Activated naive CD4-positive, alpha-beta T cell treated with anti-CD3 and anti-CD28 coated beads, Interleukin-2, amount 10 ng/mL, durations not matched to agents 7 days and 5 days (primary cell): ENCODE data around the gene TRMT44.

Experiments used
- CTCF ChIA-PET: fragments of 350-600 bp; sonication (Branson Sonifier 250); formaldehyde crosslinking; loops from one replicate; lab custom pipeline; 2021; ENCODE audit warnings: antibody characterized with exemption; lab: Charles Lee
- DNase-seq: peaks from one replicate; pipeline ENCODE4 v3.0.0-alpha.2; 2020
- H3K27ac Mint-ChIP-seq: one replicate; pipeline ENCODE4 v1.8.0; 2021; ENCODE audit warnings: mild to moderate bottlenecking, moderate library complexity, mixed read lengths
- H3K27me3 Mint-ChIP-seq: one replicate; pipeline ENCODE4 v1.8.0; 2021; ENCODE audit warnings: mild to moderate bottlenecking, mixed read lengths
- H3K36me3 Mint-ChIP-seq: one replicate; pipeline ENCODE4 v1.8.0; 2021; ENCODE audit warnings: mixed read lengths
- H3K4me1 Mint-ChIP-seq: one replicate; pipeline ENCODE4 v1.8.0; 2021; ENCODE audit warnings: mixed read lengths
- H3K4me3 Mint-ChIP-seq: one replicate; pipeline ENCODE4 v1.8.0; 2021; ENCODE audit warnings: mild to moderate bottlenecking, moderate library complexity, mixed read lengths
- H3K9me3 Mint-ChIP-seq: one replicate; pipeline ENCODE4 v1.8.0; 2021; ENCODE audit warnings: mixed read lengths

TRMT44 gene

DNA sequence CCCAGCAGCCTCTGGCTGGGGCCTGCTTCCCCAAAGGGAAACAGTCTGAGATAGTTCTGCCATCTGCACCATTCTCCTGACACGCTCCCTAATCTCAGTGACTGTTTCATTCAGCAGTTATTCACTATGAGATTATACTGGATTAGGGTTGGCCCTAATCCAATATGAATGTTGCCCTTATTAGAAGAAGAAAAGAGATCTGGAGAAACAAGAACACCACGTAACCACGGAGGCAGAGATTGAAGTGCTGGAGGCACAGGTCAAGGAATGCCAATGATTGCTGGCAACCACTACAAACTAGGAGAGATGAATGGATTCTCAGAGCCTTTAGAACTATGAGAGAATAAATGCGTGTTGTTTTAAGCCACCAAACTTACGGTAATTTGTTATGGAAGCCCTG is 7.4 kb upstream of the TRMT44 start:
- Mint-ChIP-seq H3K27ac (no peak overlapping the region), H3K9me3 (no peaks in the 10 kb centered on the region), H3K4me3 (no peak overlapping the region), H3K4me1 (peaks cover 38% of the 10 kb centered on the region), H3K27me3 (peaks cover 4% of the 10 kb centered on the region), H3K36me3 (peaks cover 14% of the 10 kb centered on the region)
- DNase-seq, result no peak
- CTCF ChIA-PET, result no interaction called here

DNA sequence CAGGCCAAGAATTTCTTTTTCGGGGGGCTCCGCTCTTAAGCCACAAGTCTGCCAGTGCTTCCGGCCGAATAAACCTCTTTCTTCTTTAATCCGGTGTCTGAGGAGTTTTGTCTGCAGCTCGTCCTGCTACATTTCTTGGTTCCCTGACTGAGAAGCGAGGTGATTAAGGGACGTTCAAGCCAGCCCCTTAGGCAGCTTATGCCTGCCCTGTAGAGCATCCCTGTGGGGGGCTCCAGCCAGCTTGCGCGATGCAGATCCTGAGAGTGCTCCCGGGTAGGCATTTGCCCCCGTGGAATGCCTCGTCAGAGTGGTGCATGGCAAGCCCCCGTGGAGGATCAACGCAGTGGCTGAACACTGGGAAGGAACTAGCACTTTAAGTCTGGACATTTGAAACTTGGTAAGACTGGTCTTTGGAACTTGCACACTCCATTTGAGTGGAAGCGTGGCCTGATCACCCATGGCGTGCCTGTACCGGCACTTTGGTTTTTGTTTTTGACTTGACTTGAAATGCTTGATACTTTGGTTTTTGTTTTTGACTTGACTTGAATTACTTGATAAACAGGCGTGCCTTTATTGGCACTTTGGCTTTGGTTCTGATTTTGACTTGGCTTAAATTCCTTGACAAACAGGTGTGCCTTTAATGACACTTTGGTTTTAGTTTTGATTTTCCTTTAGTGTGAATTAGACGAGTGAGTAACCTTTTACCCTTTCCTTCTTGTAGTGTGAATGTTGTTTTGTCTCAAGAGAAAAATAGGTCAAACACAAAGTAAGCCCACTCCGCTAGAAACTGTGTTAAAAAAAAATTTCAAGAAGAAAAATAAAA is 6.1 kb upstream of the TRMT44 start:
- no peak for DNase-seq
- peaks cover 17% of the 10 kb centered on the region for H3K36me3 Mint-ChIP-seq
- H3K27me3 Mint-ChIP-seq, result no peaks in the 10 kb centered on the region
- CTCF ChIA-PET, result no interaction called here
- peaks cover 2% of the 10 kb centered on the region for H3K9me3 Mint-ChIP-seq
- peaks cover 41% of the 10 kb centered on the region for H3K4me1 Mint-ChIP-seq
- H3K4me3 Mint-ChIP-seq, result no peak overlapping the region
- H3K27ac Mint-ChIP-seq, result peak overlapping the region; percentile 87

DNA sequence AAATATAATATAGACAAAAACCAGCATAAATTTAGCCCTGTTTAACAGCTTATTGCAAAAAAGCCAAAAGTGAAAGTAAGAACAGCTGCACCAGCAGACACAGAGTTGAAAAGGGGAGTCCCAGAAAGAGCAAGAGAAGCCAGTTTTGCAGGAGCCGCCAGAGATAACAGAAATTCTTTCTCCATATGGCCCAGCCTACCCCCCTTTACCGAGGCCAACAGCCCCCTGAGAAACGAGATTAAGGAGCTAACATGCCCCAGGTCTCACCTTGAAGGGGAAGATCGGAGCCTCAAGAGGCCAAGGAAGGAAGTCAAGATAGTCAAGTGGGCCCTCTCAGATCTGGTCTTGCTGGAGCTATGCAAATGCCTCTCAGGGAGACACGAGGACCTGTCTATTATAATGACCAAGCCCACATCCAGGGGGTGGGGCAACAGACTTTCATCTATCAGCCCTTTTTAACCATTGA is 4.9 kb upstream of the TRMT44 start:
- Mint-ChIP-seq H3K27ac (peak overlapping the region; percentile 87), H3K4me3 (peak overlapping the region; percentile 69), H3K27me3 (peaks cover 3% of the 10 kb centered on the region), H3K36me3 (peaks cover 21% of the 10 kb centered on the region), H3K9me3 (peaks cover 5% of the 10 kb centered on the region), H3K4me1 (peaks cover 53% of the 10 kb centered on the region)
- peak; percentile 65 for DNase-seq
- CTCF ChIA-PET, result interaction anchor here (1.3 kb wide), 2 partner anchors 15 to 33 kb away, joined by 3 read pairs; no protein-coding TSS in a partner anchor

DNA sequence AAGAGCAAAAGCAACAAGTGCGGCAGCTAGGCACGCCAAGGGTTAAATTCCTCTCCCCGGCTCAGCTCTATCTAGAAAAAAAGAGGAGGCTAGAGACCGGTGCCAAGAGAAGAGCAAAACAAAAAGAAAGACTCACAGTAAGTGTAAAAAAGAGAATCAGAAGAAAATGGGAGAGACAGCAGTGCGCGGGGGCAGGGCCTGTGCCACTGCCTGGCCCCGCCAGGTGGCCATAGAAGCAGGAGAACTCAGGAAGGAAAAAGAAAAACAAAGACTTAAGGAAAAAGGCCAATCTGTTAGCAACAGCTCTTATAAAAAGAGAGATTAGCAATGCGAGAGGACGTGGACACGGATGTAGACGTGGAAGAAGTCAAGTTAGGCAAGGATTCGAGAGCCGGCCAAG is 3.3 kb upstream of the TRMT44 start:
- no peak overlapping the region for H3K4me3 Mint-ChIP-seq
- no peak for DNase-seq
- H3K27me3 Mint-ChIP-seq, result peaks cover 4% of the 10 kb centered on the region
- H3K9me3 Mint-ChIP-seq, result peaks cover 5% of the 10 kb centered on the region
- H3K36me3 Mint-ChIP-seq, result peaks cover 21% of the 10 kb centered on the region
- H3K27ac Mint-ChIP-seq, result peak overlapping the region; percentile 30
- H3K4me1 Mint-ChIP-seq, result peaks cover 65% of the 10 kb centered on the region
- CTCF ChIA-PET, result no interaction called here

- DNase-seq, result no peak
- Mint-ChIP-seq H3K36me3 (peaks cover 19% of the 10 kb centered on the region), H3K9me3 (peaks cover 5% of the 10 kb centered on the region), H3K4me3 (peak overlapping the region; percentile 66), H3K27me3 (peaks cover 4% of the 10 kb centered on the region), H3K4me1 (peaks cover 77% of the 10 kb centered on the region), H3K27ac (no peak overlapping the region)
- CTCF ChIA-PET, result no interaction called here
Observed at GRCh38 chr4:8438743-8439142, 1.8 kb upstream of the TRMT44 start.

GRCh38 chr4:8439168-8439567 is 1.4 kb upstream of the TRMT44 start:
- Mint-ChIP-seq H3K9me3 (peaks cover 5% of the 10 kb centered on the region), H3K27ac (peak overlapping the region; percentile 21), H3K4me3 (peak overlapping the region; percentile 66), H3K4me1 (peaks cover 81% of the 10 kb centered on the region), H3K36me3 (peaks cover 19% of the 10 kb centered on the region), H3K27me3 (peaks cover 4% of the 10 kb centered on the region)
- DNase-seq, result no peak
- CTCF ChIA-PET, result no interaction called here

- CTCF ChIA-PET, result interaction anchor here (1.1 kb wide), 1 partner anchor 11 kb away, joined by 3 read pairs; no protein-coding TSS in a partner anchor
- peaks cover 5% of the 10 kb centered on the region for H3K9me3 Mint-ChIP-seq
- H3K27me3 Mint-ChIP-seq, result peaks cover 4% of the 10 kb centered on the region
- H3K4me3 Mint-ChIP-seq, result peak overlapping the region; percentile 90
- H3K4me1 Mint-ChIP-seq, result peaks cover 76% of the 10 kb centered on the region
- peak overlapping the region; percentile 95 for H3K27ac Mint-ChIP-seq
- peaks cover 19% of the 10 kb centered on the region for H3K36me3 Mint-ChIP-seq
- peak; percentile 45 for DNase-seq
Observed at GRCh38 chr4:8439914-8440491, 574 bp upstream of the TRMT44 start.

DNA sequence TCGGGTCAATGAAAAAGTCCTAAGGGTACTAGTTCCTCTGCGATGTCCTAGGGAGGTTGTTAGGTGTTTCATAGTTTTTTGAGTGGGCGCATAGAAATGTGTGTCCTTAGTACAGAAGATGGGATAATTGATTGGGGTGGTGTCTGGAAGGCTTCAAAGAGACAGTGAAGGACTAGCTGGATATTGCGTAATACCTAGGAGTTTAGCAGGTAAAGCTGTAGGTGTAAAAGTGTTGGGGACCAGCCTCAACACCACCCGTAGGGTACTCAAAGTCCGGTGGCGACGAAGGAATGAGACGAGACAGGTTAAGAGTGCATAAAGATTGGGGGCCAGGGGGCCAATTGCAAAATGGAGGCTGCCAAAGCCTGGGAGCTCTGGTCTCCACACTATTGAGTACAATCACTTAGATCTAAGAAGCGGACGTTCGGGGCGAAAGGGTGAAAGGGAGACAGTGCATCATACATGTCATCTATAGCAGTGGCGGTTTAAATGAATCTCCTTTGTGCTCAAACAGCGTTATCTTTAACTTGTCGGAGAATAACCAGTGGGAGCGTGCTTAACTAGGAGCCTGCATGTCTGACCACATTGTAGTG is 1.0 kb downstream of the TRMT44 start:
- peaks cover 5% of the 10 kb centered on the region for H3K9me3 Mint-ChIP-seq

GRCh38 chr4:8442596-8443358 is 2.2 kb downstream of the TRMT44 start:
- Mint-ChIP-seq H3K36me3 (peaks cover 10% of the 10 kb centered on the region), H3K27ac (peak overlapping the region; percentile 16), H3K4me3 (peak overlapping the region; percentile 68), H3K27me3 (peaks cover 4% of the 10 kb centered on the region), H3K9me3 (peaks cover 5% of the 10 kb centered on the region), H3K4me1 (peaks cover 57% of the 10 kb centered on the region)
- CTCF ChIA-PET, result no interaction called here
- DNase-seq, result no peak

More for the DNA sequence above, 1.0 kb downstream of the TRMT44 start:
- H3K27me3 Mint-ChIP-seq, result peaks cover 4% of the 10 kb centered on the region
- peak overlapping the region; percentile 68 for H3K4me3 Mint-ChIP-seq
- H3K27ac Mint-ChIP-seq, result peak overlapping the region; percentile 61
- peaks cover 17% of the 10 kb centered on the region for H3K36me3 Mint-ChIP-seq
- CTCF ChIA-PET, result interaction anchor here (0.7 to 1.2 kb wide), 2 partner anchors 26 to 195 kb away, joined by 3 to 7 read pairs; no protein-coding TSS in a partner anchor
- no peak for DNase-seq
- peaks cover 66% of the 10 kb centered on the region for H3K4me1 Mint-ChIP-seq

DNA sequence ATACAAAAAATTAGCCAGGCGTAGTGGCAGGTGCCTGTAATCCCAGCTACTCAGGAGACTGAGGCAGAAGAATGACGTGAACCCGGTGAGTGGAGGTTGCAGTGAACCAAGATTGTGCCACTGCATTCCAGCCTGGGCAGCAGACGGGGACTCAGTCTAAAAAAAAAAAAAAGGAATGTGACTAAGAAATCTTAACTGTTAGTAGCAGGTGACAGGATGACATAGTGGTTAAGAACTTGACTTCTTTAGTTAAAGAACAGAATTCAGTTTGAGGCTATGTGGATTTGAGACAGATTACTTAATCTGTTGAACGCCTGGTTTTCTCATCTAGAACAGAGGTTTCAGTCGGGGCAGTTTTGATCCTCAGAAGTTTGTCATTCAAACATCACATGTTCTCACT is 3.2 kb downstream of the TRMT44 start:
- H3K36me3 Mint-ChIP-seq, result peaks cover 7% of the 10 kb centered on the region
- H3K9me3 Mint-ChIP-seq, result peaks cover 5% of the 10 kb centered on the region
- CTCF ChIA-PET, result no interaction called here
- H3K4me1 Mint-ChIP-seq, result peaks cover 49% of the 10 kb centered on the region
- DNase-seq, result no peak
- no peak overlapping the region for H3K27ac Mint-ChIP-seq
- H3K27me3 Mint-ChIP-seq, result peaks cover 4% of the 10 kb centered on the region
- no peak overlapping the region for H3K4me3 Mint-ChIP-seq

- Mint-ChIP-seq H3K27me3 (no peaks in the 10 kb centered on the region), H3K36me3 (no peaks in the 10 kb centered on the region), H3K27ac (no peak overlapping the region), H3K4me3 (no peak overlapping the region), H3K4me1 (peaks cover 32% of the 10 kb centered on the region), H3K9me3 (no peaks in the 10 kb centered on the region)
- CTCF ChIA-PET, result no interaction called here
- DNase-seq, result no peak
Observed at GRCh38 chr4:8446122-8446521, 5.5 kb downstream of the TRMT44 start.

DNA sequence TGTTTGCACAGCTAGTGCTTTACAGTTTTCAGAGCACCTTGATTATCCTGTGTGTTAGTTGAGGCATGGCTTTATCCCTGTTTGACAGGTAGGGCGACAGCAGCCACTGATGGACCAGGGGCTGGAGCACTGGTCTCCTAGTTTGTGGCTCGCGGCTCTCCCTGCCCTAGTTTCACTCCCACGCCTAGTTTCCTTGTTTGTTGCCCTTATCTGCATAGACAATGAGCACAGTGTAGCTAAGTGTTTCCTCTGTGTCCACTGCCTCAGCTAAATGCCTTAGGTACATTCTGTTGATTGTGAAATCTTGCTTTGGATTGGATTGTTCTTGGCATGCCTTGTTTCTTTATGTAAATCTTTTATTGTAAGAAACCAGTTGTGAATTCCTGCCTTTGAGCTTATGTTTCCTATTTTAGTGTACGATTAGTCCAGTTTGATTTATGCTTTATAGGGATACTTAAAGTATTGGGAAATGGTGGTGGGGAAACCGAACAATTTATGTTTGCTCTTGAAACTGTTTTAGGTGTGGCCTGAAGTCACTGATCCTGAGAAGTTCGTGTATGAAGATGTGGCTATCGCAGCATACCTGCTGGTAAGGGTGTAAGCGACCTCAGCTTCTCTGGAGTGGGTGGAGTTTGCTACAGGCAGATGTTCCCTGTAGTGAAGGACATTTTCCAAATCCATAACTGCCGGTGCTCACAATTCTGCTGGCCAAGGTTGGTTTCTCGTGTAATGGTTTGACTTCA is 11.0 kb downstream of the TRMT44 start:
- no peak overlapping the region for H3K4me3 Mint-ChIP-seq
- DNase-seq, result no peak
- CTCF ChIA-PET, result interaction anchor here (1.1 kb wide), 1 partner anchor 16 kb away, joined by 3 read pairs; no protein-coding TSS in a partner anchor
- no peak overlapping the region for H3K27ac Mint-ChIP-seq
- H3K9me3 Mint-ChIP-seq, result no peaks in the 10 kb centered on the region
- H3K4me1 Mint-ChIP-seq, result no peaks in the 10 kb centered on the region
- no peaks in the 10 kb centered on the region for H3K27me3 Mint-ChIP-seq
- peaks cover 21% of the 10 kb centered on the region for H3K36me3 Mint-ChIP-seq

DNA sequence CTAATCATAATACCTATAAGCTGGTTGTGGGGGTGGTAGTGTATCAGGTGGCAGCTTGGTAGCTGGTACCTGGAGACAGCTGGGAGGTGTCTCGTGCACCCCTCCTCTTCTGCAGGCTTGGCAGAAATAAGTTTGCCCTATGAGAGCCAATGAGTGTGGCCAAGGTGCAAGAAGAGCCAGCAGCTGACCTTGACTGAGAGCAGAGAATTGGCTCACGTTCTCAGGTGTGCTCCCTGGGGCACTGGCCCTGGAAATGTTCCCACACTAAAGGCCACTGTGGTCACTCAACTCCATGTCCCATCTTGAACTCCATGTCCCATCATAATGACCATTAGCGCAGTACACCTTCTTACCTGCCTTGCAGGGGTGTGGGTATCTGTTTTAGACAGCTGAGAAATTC is 13.4 kb downstream of the TRMT44 start:
- H3K27ac Mint-ChIP-seq, result no peak overlapping the region
- no peak overlapping the region for H3K4me3 Mint-ChIP-seq
- CTCF ChIA-PET, result interaction anchor here (1.1 kb wide), 1 partner anchor 15 kb away, joined by 4 read pairs; no protein-coding TSS in a partner anchor
- no peaks in the 10 kb centered on the region for H3K9me3 Mint-ChIP-seq
- DNase-seq, result no peak
- peaks cover 28% of the 10 kb centered on the region for H3K36me3 Mint-ChIP-seq
- H3K4me1 Mint-ChIP-seq, result no peaks in the 10 kb centered on the region
- no peaks in the 10 kb centered on the region for H3K27me3 Mint-ChIP-seq
